ENCODE measurements around the gene XPR1. TPM values are rescaled to one million over a fixed set of nuclear protein-coding genes. Genes with fewer than 3 reads are reported as not detected.
"Not testable (repeated sequence)": the region's sequence is repeated elsewhere in the genome, so short reads cannot be mapped to it uniquely, and the experiment has no call there.

The XPR1 gene
- total RNA-seq, 1 donor from 2014 or later = 25.4 TPM

- Histone ChIP-seq H3K4me3 (ENCODE audit: low read depth, low read length) (no peak overlapping the region), H3K36me3 (ENCODE audit: control insufficient read depth, insufficient read depth, low read length) (no peaks in the 10 kb centered on the region), H3K27me3 (ENCODE audit: control insufficient read depth, insufficient read depth, low read length) (no peaks in the 10 kb centered on the region)
- TF ChIP-seq, protein P1, sequence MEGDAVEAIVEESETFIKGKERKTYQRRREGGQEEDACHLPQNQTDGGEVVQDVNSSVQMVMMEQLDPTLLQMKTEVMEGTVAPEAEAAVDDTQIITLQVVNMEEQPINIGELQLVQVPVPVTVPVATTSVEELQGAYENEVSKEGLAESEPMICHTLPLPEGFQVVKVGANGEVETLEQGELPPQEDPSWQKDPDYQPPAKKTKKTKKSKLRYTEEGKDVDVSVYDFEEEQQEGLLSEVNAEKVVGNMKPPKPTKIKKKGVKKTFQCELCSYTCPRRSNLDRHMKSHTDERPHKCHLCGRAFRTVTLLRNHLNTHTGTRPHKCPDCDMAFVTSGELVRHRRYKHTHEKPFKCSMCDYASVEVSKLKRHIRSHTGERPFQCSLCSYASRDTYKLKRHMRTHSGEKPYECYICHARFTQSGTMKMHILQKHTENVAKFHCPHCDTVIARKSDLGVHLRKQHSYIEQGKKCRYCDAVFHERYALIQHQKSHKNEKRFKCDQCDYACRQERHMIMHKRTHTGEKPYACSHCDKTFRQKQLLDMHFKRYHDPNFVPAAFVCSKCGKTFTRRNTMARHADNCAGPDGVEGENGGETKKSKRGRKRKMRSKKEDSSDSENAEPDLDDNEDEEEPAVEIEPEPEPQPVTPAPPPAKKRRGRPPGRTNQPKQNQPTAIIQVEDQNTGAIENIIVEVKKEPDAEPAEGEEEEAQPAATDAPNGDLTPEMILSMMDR (IDR thresholded peaks at IDR 0.05; ENCODE audit: insufficient read depth, low read length, poor library complexity, severe bottlenecking) = no peak
- DNase-seq (ENCODE audit: low read depth) = no peak
These were observed 222.2 kb downstream of the XPR1 start for GRCh38 chr1:180854001-180854400.

DNA sequence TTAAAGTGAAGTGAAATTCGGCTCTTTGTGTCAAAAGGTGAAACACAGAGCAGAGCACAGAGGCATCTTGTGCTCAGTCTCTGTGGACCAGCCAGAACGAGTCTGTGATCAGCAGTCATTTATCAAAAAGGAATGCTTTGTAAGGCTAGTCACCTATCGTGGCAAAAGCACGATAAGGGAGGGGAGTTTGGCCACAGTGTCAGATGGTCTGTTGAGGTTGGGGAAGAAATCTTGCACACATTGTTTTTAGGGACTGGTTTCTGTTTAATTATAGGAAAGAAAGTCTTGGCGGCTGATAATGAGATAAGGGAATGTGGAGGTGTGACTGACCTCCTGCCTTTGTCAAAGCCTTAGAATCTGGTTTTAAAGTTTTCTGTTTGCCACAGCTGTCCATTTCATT is 222.6 kb downstream of the XPR1 start:
- Histone ChIP-seq H3K27me3 (ENCODE audit: control insufficient read depth, insufficient read depth, low read length) (no peaks in the 10 kb centered on the region), H3K36me3 (ENCODE audit: control insufficient read depth, insufficient read depth, low read length) (no peaks in the 10 kb centered on the region), H3K4me3 (ENCODE audit: low read depth, low read length) (no peak overlapping the region)
- TF ChIP-seq, protein P1 (IDR thresholded peaks at IDR 0.05; ENCODE audit: insufficient read depth, low read length, poor library complexity, severe bottlenecking) = no peak
- no peak for DNase-seq (ENCODE audit: low read depth)

- not testable (repeated sequence) for H3K27me3 ChIP-seq (ENCODE audit: control insufficient read depth, insufficient read depth, low read length); H3K36me3 ChIP-seq (ENCODE audit: control insufficient read depth, insufficient read depth, low read length); DNase-seq (ENCODE audit: low read depth); H3K4me3 ChIP-seq (ENCODE audit: low read depth, low read length)
These were observed 226.3 kb downstream of the XPR1 start for GRCh38 chr1:180857947-180858725.

- no peak for DNase-seq (ENCODE audit: low read depth)
- no peaks in the 10 kb centered on the region for H3K36me3 ChIP-seq (ENCODE audit: control insufficient read depth, insufficient read depth, low read length)
- no peaks in the 10 kb centered on the region for H3K27me3 ChIP-seq (ENCODE audit: control insufficient read depth, insufficient read depth, low read length)
- no peak overlapping the region for H3K4me3 ChIP-seq (ENCODE audit: low read depth, low read length)
- TF ChIP-seq, protein P1 (IDR thresholded peaks at IDR 0.05; ENCODE audit: insufficient read depth, low read length, poor library complexity, severe bottlenecking) = no peak
These were observed 227.5 kb downstream of the XPR1 start for GRCh38 chr1:180859306-180859705.

GRCh38 chr1:180860535-180860934 is 228.7 kb downstream of the XPR1 start:
- Histone ChIP-seq H3K36me3 (ENCODE audit: control insufficient read depth, insufficient read depth, low read length) (no peaks in the 10 kb centered on the region), H3K27me3 (ENCODE audit: control insufficient read depth, insufficient read depth, low read length) (no peaks in the 10 kb centered on the region), H3K4me3 (ENCODE audit: low read depth, low read length) (no peak overlapping the region)
- DNase-seq (ENCODE audit: low read depth) = no peak
- TF ChIP-seq, protein P1 (IDR thresholded peaks at IDR 0.05; ENCODE audit: insufficient read depth, low read length, poor library complexity, severe bottlenecking) = no peak

- Histone ChIP-seq H3K4me3 (ENCODE audit: low read depth, low read length) (no peak overlapping the region), H3K36me3 (ENCODE audit: control insufficient read depth, insufficient read depth, low read length) (no peaks in the 10 kb centered on the region), H3K27me3 (ENCODE audit: control insufficient read depth, insufficient read depth, low read length) (no peaks in the 10 kb centered on the region)
- no peak for DNase-seq (ENCODE audit: low read depth)
- TF ChIP-seq, protein P1 (IDR thresholded peaks at IDR 0.05; ENCODE audit: insufficient read depth, low read length, poor library complexity, severe bottlenecking) = no peak
These were observed 230.5 kb downstream of the XPR1 start for GRCh38 chr1:180862305-180862704.
